Parathyroid adenoma (tissue), 2 donors: Measurements from ENCODE around the gene SCARB1.

Source experiments
- H2AFZ ChIP-seq: fragments of 300-600 bp; sonication (generic); one replicate; pipeline ENCODE4 v1.7.0; 2017; ENCODE audit warnings: antibody characterized with exemption, mild to moderate bottlenecking
- H3K27ac ChIP-seq: fragments of 300-600 bp; sonication (generic); one replicate; pipeline ENCODE4 v1.7.0; 2017
- H3K27me3 ChIP-seq: fragments of 300-600 bp; sonication (generic); one replicate; pipeline ENCODE4 v1.7.0; 2017; ENCODE audit warnings: low read length; ENCODE audit not compliant: control insufficient read depth, insufficient read depth
- H3K36me3 ChIP-seq: fragments of 300-600 bp; sonication (generic); one replicate; pipeline ENCODE4 v1.7.0; 2017; ENCODE audit warnings: low read length; ENCODE audit not compliant: control insufficient read depth, insufficient read depth
- H3K4me1 ChIP-seq: fragments of 300-600 bp; sonication (generic); one replicate; pipeline ENCODE4 v1.7.0; 2017; ENCODE audit warnings: control low read depth
- H3K4me2 ChIP-seq: fragments of 300-600 bp; sonication (generic); one replicate; pipeline ENCODE4 v1.7.0; 2017; ENCODE audit warnings: low read length
- H3K4me3 ChIP-seq: fragments of 300-600 bp; sonication (generic); one replicate; pipeline ENCODE4 v1.7.0; 2017; ENCODE audit warnings: low read depth, low read length
- H3K79me2 ChIP-seq: fragments of 300-600 bp; sonication (generic); one replicate; pipeline ENCODE4 v1.7.0; 2017; ENCODE audit warnings: control low read depth
- H3K9ac ChIP-seq: fragments of 300-600 bp; sonication (generic); one replicate; pipeline ENCODE4 v1.7.0; 2017; ENCODE audit warnings: mild to moderate bottlenecking
- H3K9me3 ChIP-seq: fragments of 300-600 bp; sonication (generic); one replicate; pipeline ENCODE4 v1.7.0; 2017; ENCODE audit warnings: low read length; ENCODE audit not compliant: control insufficient read depth
- TF ChIP-seq, protein P1 (sequence below): fragments of 300-600 bp; sonication (generic); IDR thresholded peaks from one replicate; pipeline ENCODE4 v1.7.0; 2017; ENCODE audit warnings: antibody characterized with exemption, mild to moderate bottlenecking
- donor health status: primary hyperparathyroidism.

SCARB1 gene

DNA sequence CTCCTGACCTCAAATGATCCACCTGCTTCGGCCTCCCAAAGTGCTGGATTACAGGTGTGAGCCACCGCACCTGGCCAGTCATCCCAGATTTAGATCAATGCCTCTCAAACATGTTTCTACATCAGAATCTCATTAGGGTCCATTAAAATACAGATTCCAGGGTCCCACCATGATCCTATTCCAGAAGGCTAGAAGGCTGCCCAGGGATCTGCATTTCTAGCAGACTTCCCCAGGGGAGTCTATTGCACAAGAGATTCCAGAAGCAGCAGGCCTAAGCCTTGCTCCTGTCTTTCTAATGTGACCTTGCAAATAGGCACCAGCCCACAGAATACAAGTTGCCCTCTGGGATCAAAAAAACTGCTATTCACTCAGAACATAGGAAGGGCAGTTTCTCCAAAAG, 81.5 kb downstream of the SCARB1 start:
- TF ChIP-seq, protein P1, sequence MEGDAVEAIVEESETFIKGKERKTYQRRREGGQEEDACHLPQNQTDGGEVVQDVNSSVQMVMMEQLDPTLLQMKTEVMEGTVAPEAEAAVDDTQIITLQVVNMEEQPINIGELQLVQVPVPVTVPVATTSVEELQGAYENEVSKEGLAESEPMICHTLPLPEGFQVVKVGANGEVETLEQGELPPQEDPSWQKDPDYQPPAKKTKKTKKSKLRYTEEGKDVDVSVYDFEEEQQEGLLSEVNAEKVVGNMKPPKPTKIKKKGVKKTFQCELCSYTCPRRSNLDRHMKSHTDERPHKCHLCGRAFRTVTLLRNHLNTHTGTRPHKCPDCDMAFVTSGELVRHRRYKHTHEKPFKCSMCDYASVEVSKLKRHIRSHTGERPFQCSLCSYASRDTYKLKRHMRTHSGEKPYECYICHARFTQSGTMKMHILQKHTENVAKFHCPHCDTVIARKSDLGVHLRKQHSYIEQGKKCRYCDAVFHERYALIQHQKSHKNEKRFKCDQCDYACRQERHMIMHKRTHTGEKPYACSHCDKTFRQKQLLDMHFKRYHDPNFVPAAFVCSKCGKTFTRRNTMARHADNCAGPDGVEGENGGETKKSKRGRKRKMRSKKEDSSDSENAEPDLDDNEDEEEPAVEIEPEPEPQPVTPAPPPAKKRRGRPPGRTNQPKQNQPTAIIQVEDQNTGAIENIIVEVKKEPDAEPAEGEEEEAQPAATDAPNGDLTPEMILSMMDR = no peak
- Histone ChIP-seq H3K36me3 (no peaks in the 10 kb centered on the region), H3K79me2 (no peaks in the 10 kb centered on the region), H3K4me2 (no peak overlapping the region), H3K4me1 (no peaks in the 10 kb centered on the region), H3K4me3 (no peak overlapping the region), H3K27me3 (no peaks in the 10 kb centered on the region), H3K27ac (no peak overlapping the region), H3K9me3 (no peaks in the 10 kb centered on the region), H3K9ac (no peak overlapping the region), H2AFZ (no peak overlapping the region)

DNA sequence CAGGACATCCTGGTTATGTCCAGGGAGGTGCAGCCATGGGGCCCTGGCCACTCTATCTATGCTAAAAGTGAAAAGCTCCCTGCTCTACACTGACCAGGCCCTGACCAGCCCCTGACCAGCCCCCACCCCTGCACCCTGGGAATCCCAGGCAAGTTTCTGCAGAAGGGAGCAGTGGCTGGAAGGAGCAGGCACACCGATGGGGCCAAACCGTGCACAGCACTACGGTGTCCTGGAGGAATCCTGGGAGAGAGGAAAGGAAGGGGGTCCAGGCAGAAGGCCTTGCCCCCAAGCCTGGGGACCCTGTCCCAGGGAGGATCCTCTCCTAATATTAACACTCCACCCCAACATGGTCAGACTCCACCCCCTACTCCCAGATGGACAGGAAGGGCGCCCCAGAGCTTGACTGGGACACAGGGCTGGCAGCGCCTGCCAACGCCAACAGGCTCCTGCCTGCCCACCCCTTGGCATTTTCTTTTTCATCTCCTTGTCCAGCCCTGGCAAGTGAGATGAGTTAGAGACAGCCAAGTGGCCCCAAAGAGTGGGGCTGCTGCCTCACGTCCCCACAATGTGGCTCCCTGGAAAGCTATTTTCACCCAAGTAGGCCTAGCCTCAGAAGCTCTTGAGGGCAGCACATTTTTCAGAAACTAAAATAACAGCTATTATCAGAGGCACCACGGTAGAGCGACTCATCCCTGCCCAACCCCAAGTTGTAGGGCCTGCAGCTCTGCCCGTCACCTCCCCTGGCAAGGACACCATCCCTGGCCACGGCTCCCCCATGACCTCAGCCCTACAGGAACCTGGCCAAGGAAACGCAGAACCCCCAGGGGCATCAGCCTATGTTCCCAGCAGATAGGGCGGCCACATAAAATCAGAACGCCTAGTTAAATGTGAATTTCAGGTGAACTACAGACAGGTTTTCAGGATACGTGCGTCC, 82.6 kb downstream of the SCARB1 start:
- Histone ChIP-seq H2AFZ (no peak overlapping the region), H3K27me3 (no peaks in the 10 kb centered on the region), H3K79me2 (no peaks in the 10 kb centered on the region), H3K36me3 (no peaks in the 10 kb centered on the region), H3K4me2 (no peak overlapping the region), H3K4me1 (no peaks in the 10 kb centered on the region), H3K4me3 (no peak overlapping the region), H3K27ac (no peak overlapping the region), H3K9me3 (no peaks in the 10 kb centered on the region), H3K9ac (no peak overlapping the region)
- TF ChIP-seq, protein P1 = no peak

DNA sequence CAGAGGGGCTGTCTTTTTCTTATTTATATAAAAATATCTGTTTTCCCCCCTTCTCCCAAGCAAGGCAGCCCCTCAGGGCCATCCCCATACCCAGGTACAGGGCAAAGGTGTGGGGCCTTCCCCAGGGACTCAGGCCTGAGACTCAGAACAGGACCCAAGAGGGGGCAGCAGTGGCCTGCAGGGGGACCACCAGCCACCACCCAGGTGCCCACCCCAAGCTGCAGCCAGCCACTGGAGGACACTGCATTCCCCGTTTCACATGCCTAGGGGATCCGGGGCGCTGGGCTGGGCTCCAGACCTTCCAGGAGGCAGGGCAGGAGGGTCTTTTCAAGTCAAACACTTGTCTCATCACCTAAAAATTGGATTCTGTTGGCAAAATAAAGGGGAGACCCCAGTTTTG, 83.3 kb downstream of the SCARB1 start:
- Histone ChIP-seq H3K27ac (no peak overlapping the region), H3K9me3 (no peaks in the 10 kb centered on the region), H3K36me3 (no peaks in the 10 kb centered on the region), H3K79me2 (no peaks in the 10 kb centered on the region), H3K4me2 (no peak overlapping the region), H2AFZ (no peak overlapping the region), H3K4me1 (no peaks in the 10 kb centered on the region), H3K4me3 (no peak overlapping the region), H3K9ac (no peak overlapping the region), H3K27me3 (no peaks in the 10 kb centered on the region)
- TF ChIP-seq, protein P1 = no peak

DNA sequence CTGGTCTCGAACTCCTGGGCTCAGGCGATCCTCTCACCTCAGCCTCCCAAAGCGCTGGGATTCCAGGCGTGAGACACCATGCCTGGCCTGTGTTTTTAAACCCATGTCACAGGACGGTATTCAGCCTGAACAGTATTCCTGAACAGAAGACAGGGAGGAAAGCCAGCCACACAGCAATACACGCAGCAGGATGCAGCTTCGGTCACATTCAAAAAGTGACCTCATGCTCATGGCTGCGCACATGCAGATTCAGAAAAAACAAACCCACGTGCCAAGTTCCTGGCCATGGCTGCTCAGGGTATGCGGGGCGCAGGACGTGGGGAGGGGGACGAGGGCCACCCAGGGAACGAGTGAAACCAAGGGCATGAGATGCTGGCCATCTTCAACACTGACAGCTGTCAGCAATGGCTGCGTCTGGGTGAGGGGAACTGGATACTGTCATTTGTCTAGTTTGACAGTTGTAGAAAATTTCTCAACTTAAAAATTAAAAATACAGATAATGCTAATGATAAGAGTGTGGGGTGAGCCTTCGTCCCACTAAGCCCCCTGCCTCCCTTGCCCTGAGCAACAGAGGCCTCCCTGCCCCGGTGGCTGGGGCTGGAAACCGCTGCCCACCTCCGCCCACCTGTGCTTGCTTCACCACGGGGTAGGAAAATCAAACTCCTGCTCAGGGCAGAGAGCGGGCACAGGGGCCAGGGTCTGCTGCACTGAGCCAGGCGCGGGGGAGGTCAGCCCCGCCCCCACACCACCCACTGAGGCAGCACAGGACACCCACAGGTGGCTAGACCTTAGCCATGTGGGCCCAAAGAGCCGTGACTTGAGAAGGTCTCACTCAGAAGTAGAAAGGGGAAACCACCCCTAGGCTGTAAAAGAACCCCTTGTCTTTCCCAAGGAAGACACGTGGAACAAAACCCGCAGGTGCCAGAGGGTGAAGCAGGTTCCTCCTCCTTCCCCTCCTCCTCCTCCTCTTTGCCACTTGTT, 84.2 kb downstream of the SCARB1 start:
- no peak overlapping the region for H3K9ac ChIP-seq
- H3K4me1 ChIP-seq = no peaks in the 10 kb centered on the region
- H3K27ac ChIP-seq = no peak overlapping the region
- H3K79me2 ChIP-seq = no peaks in the 10 kb centered on the region
- H3K4me3 ChIP-seq = no peak overlapping the region
- no peak overlapping the region for H2AFZ ChIP-seq
- no peak overlapping the region for H3K4me2 ChIP-seq
- H3K36me3 ChIP-seq = no peaks in the 10 kb centered on the region
- no peaks in the 10 kb centered on the region for H3K27me3 ChIP-seq
- TF ChIP-seq, protein P1 = no peak
- H3K9me3 ChIP-seq = no peaks in the 10 kb centered on the region
